Activated CD4-positive, alpha-beta T cell treated with anti-CD3 and anti-CD28 coated beads, Interleukin-2, amount 50 U/mL, for 16 hours (primary cell): ENCODE measurements around the gene DDX23.
"Not testable (repeated sequence)": the region's sequence is repeated elsewhere in the genome, so short reads cannot be mapped to it uniquely, and the experiment has no call there.

ENCODE experiments used
- DNase-seq: peaks from one replicate; pipeline ENCODE4 v3.0.0-alpha.2; 2020

Gene DDX23

DNA sequence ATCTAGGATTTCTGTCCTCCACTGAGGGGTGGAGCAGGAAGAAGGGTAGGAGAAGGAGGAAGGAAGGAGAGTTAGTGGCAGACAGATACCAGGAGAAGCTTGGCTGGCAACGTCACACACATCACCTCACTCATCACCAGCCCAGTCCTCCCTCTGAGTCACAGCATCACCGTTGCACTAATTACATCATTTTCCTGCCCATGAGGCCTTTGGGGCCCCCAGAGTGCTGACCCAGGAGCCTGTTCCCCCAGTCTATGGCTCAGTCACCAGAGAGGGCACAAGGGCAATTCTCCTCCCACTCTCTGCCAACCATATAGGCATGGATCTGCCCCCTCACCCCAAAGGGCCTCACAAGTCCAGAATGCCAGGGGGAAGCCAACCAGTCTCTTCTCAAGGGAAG is 9.1 kb upstream of the DDX23 start:
- DNase-seq, result peak; percentile 28

DNA sequence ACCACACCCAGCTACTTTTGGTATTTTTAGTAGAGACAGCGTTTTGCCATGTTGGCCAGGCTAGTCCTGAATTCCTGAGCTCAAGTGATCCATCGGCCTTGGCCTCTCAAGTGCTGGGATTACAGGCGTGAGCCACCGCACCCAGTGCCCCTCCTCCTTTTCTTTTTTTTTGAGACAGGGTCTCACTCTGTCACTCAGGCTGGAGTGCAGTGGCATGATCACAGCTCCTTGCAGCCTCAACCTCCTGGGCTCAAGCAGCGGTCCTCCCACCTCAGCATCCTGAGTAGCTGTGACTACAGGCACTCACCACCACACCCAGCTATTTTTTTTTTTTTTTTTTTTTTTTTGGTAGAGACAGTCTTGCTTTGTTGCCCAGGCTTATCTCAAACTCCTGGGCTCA is 8.3 kb upstream of the DDX23 start:
- not testable (repeated sequence) for DNase-seq

DNA sequence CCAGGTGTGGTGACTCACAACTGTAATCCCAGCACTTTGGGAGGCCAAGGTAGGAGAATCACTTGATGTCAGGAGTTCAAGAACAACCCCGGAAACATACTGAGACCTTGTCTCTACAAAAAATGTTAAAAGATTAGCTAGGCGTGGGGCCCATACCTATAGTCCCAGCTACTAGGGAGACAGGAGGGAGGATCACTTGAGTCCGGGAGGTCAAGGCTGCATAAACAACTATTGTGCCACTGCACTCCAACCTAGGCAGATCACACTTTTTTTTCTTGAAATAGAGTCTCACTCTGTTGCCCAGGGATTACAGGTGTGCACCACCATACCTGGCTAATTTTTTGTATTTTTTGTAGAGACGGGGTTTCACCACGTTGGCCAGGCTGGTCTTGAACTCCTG is 7.6 kb upstream of the DDX23 start:
- no peak for DNase-seq

DNA sequence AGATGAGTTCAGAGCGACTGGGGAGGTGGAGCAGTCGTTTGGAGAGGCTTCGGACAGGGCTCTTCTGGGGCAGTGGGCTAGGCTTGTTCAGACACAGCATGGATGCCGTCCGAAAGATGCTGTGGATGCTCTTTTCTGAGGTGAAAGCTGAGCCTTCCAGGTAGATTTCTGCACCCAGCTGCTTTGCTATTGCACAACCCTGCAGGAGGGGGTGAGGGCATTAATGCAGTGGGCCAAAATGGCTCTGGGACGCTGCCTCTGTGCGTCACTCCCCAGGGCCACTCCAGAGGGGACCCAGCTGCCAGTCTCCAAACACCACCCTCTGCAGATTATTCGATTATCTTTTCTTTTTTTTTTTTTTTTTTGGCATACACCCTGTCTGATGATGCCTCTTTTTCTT is 6.1 kb upstream of the DDX23 start:
- no peak for DNase-seq

DNA sequence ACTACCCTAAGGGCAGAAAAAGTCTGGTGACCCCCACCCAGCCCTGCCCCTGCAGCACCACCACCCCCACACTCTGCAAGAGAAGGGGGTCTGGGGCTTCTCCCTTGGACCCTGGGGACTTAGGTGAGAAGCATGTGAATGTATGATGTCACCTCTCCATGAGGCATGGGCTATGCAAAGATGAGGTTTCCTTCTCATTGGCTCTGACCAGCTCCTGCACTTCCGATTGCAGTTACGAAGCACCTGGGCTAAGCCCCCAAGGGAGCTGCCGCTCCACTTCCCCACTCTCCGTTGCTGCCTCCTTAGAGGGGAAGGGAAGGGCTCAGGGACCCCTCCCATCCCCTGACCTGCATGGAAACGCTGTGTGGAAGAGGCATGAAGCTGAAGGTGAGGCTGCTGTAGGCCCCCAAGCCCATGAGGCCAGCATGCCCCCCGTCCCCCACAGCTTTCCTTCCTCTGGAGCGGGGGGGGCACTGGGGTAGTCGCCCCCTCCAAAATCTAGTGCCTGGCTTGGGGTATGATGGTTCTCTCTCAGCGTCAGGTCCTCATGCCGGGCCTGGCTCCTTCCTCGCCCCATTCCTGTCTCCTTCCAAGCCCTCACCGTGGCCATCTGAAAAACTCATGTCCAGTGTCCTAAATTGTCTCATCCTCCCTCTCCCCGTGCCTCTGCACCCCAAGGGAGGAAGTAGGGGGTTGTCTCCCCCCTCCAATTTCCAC is 5.5 kb upstream of the DDX23 start:
- DNase-seq, result no peak

DNA sequence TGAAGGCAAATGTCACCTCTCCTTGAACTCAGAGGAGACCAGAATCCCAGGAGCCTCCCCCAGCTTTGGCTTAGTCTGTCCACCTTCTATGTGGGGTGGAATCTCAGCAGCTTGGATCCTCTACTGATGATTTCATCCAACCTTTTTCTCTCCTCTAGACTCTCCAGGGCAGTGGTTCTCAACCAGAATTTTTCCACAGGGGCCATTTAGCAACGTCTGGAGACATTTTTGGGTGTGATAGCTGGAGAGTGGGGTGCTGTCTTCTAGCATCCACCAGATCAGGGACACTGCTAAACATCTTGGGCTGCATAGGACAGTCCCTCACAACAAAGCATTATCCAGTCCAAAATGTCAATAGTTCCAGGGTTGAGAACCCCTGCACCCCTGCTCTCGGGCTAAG is 4.4 kb upstream of the DDX23 start:
- no peak for DNase-seq

DNA sequence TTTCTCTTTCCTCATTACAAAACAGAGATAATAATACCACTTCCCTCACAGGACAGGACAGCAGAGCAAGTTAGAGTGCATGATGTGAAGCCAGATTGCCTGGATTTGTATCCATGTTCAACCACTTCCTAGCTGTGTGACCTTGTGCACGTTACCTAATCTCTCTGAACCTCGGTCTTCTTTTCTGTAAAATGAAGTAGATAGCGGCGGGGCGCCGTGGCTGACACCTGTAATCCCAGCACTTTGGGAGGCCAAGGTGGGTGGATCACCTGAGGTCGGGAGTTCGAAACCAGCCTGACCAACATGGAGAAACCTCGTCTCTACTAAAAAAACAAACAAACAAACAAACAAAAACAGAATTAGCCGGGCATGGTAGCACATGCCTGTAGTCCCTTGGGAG is 3.0 kb upstream of the DDX23 start:
- not testable (repeated sequence) for DNase-seq

DNA sequence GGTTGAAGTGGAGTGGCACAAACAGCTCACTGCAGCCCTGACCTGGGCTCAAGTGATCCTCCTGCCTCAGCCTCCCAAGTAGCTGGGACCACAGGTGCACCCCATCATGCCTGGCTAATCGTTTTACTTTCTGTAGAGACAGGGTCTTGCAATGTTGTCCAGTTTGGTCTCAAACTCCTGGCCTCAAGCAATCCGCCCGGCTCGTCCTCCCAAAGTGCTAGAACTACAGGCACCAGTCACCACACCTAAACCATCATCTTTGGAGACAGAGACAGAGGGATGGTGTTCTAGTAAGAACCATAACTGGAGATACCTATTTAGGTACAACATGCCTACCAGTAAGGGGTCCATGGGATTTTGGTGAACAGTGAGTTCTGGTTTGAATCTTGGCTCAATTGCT is 2.5 kb upstream of the DDX23 start:
- DNase-seq, result no peak

DNA sequence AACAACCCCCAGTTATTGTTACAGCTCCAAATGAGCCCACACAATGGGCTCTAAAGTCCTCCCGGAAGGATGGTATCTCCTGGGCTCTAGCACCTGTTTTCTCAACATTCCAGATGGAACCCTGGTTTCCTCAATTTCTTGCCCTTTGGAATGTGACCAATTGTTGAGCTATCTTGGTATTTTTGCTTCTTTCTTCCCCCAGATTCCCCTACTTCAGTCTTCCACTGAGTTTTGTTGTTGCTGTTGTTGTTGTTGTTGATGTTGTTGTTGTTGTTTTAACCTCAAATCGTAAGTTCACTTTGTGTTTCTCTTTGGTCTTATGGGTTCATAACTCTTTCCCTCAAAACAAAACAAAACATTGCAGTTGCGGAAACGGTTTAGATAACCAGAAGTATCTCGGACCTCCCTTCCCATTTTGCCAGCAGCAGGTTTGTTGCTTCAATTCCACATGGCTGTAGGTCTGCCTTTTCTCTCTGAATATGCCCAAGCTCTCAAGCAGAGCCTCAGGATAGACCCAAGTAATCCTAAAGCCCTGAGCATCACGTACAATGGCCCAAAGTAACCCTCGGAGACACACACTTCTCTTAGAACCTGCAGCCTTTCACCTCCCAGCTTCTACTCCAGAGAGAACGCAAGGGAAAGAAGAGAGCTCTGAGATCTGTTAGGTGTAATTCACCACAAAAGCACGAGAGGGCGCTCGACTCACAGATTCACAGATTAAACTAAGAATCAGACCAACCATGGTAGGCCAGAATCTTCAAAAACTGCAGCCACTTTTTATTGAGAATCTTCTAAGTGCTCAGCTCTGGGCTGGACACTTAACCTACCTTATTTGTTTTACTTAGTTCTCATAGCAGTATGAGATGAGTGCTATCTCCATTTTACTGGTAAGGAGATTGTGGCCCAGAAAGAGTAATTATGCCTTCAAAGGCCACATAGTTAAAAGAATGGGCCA is 1.0 kb upstream of the DDX23 start:
- peak; percentile 93 for DNase-seq

DNA sequence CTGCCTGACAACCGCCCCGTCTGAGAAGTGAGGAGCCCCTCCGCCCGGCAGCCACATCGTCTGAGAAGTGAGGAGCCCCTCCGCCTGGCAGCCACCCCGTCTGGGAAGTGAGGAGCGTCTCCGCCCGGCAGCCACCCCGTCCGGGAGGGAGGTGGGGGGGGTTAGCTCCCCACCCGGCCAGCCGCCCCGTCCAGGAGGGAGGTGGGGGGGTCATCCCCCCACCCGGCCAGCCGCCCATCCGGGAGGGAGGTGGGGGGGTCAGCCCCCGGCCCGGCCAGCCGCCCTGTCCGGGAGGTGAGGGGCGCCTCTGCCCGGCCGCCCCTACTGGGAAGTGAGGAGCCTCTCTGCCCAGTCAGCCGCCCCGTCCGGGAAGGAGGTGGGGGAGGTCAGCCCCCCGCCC is 9.9 kb downstream of the DDX23 start:
- not testable (repeated sequence) for DNase-seq

DNA sequence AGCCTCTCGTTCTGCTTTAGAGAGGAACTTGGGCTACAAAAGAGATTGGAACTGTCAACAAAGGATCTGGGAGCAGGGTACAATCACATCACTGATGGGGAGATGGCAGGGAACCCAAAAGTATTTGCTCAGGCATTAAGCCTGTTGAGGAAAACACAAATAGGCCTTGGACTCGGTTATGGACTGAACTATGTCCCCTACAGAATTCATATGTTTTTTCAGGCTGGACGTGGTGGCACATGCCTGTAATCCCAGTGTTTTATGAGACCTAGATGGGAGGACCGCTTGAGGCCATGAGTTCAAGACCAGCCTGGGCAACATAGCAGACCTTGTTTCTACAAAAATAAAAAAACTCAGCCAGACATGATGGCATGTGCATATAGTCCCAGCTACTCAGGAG is 13.9 kb downstream of the DDX23 start:
- no peak for DNase-seq

DNA sequence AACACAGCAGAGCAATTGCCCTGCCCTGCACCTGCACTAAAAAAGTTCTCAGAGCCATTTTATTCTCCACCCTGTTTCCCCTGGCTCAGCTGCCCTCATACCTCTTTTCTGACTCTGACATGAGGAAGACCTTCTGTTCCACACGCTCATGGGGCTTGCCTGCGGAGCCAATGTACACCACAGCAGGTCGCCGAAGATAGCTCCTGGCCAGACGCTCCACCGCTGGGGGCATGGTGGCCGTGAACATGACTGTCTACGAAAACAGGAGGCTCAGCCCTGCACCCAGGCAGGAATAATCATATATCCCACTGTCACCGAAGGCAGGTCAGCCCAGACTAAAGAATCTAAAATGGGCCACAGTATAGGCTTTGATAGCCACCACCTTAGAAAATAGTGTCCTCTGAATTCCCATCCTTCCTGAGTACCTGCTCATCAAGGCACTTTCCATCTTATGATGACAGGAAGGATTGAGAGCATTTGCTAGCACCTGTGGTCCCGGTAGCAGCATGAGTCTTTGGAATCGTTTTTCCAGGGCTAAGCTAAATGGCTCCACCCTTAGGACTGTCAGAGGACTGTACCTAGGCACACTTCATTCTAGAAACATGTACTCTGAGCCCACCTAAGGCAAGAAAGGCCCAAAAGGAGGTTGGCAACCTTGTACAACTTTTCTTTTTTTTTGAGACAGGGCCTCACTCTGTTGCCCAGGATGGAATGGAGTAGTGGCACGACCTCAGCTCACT is 19.5 kb downstream of the DDX23 start:
- no peak for DNase-seq

DNA sequence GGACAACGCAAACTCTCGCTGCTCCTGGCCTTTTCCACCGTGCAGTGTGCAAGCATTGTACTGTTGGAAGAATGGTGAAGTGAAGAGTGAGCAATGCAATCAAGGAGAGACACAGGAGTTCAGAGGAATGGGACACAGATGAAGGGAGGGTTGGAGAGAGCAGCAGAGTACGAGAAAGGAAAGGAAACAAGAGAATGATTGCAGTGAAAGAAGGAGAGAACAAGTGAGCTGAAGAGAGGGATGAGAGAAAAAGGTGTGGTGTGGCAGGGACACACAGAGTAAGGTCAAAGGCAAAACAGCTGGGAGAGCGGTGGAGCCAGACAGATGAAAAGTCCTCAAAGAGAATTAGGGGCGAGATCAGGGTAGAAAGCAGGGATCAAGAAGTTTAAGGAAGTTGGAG is 20.7 kb downstream of the DDX23 start:
- DNase-seq, result no peak

DNA sequence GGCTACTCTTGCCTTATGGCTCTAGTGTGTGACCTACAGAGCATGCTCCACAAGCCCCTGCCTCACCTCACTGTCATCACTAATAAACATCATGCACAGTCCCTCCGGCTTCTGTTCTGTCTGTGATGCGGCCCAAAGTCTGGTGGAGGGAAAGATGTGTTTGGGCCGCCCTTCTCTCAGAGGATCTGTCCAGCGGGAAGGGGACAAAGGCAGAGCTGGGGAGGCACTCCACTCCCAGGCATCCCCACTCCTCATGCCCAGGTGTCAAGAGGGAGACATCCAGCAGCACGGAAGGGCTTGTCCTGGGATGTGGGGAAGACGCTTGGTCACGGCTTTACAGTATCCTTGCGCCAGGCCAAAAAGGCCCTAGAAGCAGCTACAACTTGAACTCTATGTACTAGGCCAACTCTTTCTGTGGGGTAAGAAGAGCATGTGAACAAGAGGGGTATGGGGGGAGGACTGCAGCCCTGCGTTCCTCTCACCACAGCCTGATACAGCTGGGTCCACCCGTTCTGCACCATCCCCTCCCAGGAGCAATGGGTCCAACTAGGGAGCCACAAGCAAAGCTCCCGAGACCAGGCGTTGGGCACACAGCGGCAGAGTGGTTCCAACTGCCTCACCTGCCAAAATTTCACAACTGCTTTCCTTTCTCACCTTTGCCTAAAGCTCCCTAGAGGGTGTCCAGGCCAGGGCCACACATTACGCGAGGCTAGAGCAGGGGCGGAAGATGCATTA is 23.0 kb downstream of the DDX23 start:
- no peak for DNase-seq

DNA sequence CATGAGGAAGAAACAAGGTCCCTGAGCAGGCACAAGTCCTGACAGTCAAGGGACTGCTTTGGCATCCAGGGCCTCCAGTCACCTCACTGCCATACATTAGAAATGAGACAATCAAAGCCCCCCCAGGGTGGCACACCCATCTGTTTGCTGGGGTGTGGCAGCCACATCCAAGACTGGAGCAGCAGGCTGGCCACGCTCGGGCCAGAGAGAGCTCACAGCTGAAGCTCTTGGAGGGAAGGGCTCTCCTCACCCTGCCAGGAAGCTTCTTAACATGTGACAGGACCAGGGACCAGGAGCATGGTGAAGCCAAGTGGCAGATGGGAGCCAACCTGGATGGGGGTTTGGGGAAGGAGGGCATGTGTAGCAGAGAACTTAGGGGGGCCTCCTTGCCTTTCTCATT is 23.7 kb downstream of the DDX23 start:
- DNase-seq, result no peak

DNA sequence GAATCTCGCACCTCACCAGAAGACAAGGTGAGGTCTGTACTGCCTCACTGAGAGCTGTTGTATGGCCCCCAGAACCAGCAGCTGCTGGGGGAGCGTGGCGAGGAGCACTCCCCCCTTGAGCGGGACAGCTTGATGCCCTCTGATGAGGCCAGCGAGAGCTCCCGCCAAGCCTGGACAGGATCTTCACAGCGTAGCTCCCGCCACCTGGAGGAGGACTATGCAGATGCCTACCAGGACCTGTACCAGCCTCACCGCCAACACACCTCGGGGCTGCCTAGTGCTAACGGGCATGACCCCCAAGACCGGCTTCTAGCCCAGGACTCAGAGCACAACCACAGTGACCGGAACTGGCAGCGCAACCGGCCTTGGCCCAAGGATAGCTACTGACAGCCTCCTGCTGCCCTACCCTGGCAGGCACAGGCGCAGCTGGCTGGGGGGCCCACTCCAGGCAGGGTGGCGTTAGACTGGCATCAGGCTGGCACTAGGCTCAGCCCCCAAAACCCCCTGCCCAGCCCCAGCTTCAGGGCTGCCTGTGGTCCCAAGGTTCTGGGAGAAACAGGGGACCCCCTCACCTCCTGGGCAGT is 24.4 kb downstream of the DDX23 start:
- no peak for DNase-seq

DNA sequence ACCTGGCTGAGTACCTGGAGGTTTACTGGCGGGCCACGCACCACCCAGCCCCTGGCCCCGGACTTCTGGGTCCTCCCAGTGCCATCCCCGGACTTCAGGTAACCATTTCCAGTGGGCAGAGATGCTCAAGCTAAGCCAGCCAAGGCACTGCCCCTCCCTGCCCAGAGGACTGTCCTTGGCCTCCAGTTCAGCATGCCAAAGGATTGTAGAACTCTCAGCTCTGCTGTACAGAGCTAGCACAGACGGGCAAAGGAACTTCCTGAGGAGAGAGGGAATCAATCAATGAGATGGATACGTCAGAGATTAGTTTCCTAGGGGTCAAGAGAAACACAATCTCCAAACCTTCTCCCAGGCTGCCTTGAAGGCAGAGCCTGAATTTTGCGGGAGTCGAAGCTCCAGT is 24.9 kb downstream of the DDX23 start:
- DNase-seq, result no peak

DNA sequence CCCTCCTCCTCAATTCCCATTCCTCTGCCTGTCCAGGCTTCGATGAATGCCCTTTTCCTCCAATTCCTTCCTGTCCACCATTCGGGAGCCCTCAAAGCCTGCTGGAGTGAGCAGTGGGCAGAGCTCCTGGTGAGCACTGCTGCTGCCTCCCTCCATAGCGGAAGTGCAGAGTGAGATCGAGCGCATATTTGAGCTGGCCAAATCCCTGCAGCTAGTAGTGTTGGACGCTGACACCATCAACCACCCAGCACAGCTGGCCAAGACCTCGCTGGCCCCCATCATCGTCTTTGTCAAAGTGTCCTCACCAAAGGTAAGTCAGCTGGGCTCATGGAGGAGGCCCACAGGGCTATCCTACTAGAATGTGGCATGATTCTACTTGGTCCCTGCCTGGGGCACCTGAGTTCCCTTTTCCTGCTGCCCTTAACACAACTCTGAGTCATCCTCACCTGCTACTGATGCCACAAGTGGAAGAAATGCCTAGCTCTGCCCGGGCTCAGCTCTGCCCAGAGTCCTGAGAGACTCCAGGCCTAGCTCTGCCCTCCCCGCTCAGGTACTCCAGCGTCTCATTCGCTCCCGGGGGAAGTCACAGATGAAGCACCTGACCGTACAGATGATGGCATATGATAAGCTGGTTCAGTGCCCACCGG is 25.6 kb downstream of the DDX23 start:
- DNase-seq, result no peak

DNA sequence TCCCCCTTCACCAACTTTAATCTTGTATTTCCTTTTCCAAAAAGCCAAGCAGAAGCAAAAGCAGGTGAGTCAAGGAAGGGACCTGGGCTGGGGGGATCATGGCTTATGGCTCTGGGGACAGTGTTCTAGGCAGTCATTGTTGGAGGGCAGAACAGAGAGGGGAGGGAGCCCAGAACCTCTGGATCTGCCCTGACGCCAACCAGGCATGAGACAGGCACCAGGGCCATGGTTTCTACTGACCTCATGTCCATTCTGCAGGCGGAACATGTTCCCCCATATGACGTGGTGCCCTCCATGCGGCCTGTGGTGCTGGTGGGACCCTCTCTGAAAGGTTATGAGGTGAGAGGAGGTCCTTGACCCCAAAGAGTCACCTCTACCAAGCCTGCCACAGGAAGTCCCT is 27.1 kb downstream of the DDX23 start:
- no peak for DNase-seq

DNA sequence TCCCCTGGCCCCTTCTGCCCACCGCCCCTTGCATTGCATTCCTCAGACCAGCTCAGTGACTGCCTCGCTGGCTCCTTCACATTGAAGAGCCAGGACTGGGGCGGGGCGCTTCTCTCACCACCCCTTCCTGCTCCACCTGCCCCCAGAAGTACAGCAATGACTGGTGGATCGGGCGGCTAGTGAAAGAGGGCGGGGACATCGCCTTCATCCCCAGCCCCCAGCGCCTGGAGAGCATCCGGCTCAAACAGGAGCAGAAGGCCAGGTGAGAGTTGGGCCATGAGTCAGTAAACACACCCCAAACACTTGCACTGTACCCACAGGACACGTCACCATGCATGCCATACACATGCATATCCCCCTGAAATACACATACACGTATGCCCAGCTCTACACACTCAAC is 27.9 kb downstream of the DDX23 start:
- peak; percentile 41 for DNase-seq

DNA sequence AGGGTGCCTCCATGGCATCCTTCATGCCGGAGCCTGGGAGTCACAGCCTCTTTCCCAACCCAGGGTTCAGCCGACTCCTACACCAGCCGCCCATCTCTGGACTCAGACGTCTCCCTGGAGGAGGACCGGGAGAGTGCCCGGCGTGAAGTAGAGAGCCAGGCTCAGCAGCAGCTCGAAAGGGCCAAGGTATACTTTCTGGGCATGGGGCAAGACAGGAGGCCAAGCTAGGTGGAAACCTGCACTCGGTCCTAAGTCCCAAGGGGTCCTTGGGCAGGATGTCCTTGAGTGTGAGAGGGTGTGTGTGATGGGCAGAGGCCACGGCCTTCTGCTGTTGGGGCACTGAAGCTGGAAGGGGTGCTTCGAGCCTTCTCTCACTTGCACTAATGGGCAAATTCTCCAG is 28.7 kb downstream of the DDX23 start:
- DNase-seq, result no peak

DNA sequence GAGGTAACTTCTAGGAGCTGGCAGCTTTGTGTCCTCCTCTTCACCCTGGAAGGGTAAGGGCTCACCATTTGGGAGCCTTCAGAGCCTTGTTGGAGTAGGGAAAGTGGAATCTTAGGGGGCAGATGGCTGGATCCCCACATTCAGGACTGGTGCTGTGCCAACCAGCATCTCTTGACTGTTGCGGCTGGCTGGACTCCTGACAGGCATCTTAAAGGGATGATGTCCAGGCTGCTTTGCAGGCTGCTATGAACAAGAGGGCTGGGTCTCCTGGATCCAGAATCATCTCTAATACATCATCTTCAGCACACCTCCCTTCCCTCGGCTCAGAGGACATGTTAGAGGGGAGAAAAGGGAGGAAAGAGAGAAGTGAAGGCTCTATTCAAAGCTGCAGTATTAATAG is 29.3 kb downstream of the DDX23 start:
- DNase-seq, result no peak
